Choroid plexus epithelial cell (primary cell): ENCODE data around the gene MYL4.
A peak's percentile ranks its signal among the peaks of the same experiment; 100 is the strongest.

Source experiments
- DNase-seq: peaks from one replicate; pipeline ENCODE4 v3.0.0-alpha.2; 2010; ENCODE audit warnings: low read depth
- H3K4me3 ChIP-seq: 2 replicates; pipeline ENCODE4 v1.5.1; 2011; ENCODE audit warnings: low read depth, mild to moderate bottlenecking, control low read depth, low read length, moderate library complexity
- CTCF ChIP-seq: conservative IDR thresholded peaks from 2 replicates; pipeline ENCODE4 v1.5.1; 2011; ENCODE audit warnings: low read depth, mild to moderate bottlenecking, control low read depth, inconsistent platforms, low read length, moderate library complexity

MYL4 gene

GRCh38 chr17:47252766-47253512 lies 43.8 kb downstream of the MYL4 start:
- DNase-seq, result no peak
- no peak for TF ChIP-seq CTCF
- H3K4me3 ChIP-seq, result peak overlapping the region; percentile 73

- peak; percentile 70 for DNase-seq
- TF ChIP-seq CTCF, result peak; percentile 39
- peak within 1 kb of the TSS; percentile 73 for H3K4me3 ChIP-seq
Measured at GRCh38 chr17:47253541-47254402, 44.6 kb downstream of the MYL4 start, which contains the start of gene ITGB3. Gene ITGB3, plus strand, starts transcription at chr17:47253827. Its CDS starts 35 bp downstream, at chr17:47253862.

- TF ChIP-seq CTCF, result no peak
- no peak for DNase-seq
- peak overlapping the region; percentile 73 for H3K4me3 ChIP-seq
Measured at GRCh38 chr17:47254403-47254943, 45.3 kb downstream of the MYL4 start.

GRCh38 chr17:47257651-47258339 lies 48.6 kb downstream of the MYL4 start:
- peak; percentile 50 for DNase-seq
- peak overlapping the region; percentile 14 for H3K4me3 ChIP-seq
- TF ChIP-seq CTCF, result no peak

GRCh38 chr17:47262586-47262985 lies 53.4 kb downstream of the MYL4 start:
- DNase-seq, result no peak
- H3K4me3 ChIP-seq, result no peak overlapping the region
- TF ChIP-seq CTCF, result no peak

GRCh38 chr17:47264166-47264565 lies 55.0 kb downstream of the MYL4 start:
- no peak overlapping the region for H3K4me3 ChIP-seq
- no peak for TF ChIP-seq CTCF
- DNase-seq, result no peak
